NCI-H2029 (cell line): ENCODE results near the gene ETFRF1.
A peak's percentile ranks its signal among the peaks of the same experiment; 100 is the strongest.

ENCODE experiments used
- DNase-seq: peaks from one replicate; lab custom pipeline; 2025; lab: John Stamatoyannopoulos, UW

Gene ETFRF1

GRCh38 chr12:25236190-25236589 is 41.2 kb downstream of the ETFRF1 start:
- DNase-seq = no peak

GRCh38 chr12:25236626-25237025 is 41.6 kb downstream of the ETFRF1 start:
- DNase-seq = no peak

GRCh38 chr12:25241167-25242020 is 46.4 kb downstream of the ETFRF1 start:
- DNase-seq = peak; percentile 18

DNA sequence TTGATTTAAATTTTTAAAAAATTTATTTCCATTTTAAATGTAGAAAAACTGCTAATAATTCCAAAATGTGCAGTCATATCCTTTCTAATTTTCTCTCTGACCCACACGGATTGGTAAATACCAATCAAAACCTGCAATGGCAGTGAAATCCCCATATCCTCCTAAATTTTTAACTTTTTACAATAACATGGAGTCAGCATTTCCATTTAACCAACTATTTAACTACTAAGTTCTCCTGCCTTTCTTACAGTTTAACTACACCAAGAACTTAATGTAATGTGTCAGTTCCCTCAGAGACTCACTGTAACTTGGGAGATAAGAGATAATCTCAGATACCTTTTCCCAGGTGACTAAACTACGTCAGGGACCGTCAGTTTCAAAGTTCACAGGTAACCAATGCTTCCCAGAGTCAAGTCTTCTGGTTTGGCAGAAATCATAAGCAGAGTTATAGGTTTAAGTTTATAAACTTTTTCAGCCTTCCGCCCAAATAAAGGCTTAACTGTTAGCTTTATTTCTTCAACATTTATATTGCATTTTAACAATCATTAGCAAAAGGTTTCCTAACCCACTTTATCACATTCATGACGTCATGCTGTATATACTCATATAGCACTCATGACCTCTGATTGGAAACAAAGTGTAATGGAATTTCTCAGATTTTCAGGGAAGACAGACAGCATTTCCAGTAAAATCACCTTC is 48.1 kb downstream of the ETFRF1 start:
- no peak for DNase-seq

- no peak for DNase-seq
These were observed 48.6 kb downstream of the ETFRF1 start for GRCh38 chr12:25243680-25243990.

DNA sequence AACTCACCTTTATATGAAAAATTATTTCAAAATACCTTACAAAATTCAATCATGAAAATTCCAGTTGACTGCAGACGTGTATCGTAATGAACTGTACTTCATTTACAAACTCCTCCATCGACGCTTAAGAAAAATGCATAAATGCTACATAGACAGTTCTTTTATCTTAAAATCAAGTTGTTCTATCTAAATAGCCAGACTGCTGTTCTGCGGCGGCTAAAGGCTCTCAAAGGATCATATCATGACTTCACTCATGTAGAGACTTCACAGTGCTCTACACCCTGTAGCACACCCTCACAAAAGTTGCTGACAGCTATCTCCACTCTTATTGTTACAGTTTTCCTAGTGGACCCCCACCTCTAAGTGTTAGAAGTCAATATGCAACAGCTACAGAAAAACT is 50.5 kb downstream of the ETFRF1 start:
- no peak for DNase-seq

DNA sequence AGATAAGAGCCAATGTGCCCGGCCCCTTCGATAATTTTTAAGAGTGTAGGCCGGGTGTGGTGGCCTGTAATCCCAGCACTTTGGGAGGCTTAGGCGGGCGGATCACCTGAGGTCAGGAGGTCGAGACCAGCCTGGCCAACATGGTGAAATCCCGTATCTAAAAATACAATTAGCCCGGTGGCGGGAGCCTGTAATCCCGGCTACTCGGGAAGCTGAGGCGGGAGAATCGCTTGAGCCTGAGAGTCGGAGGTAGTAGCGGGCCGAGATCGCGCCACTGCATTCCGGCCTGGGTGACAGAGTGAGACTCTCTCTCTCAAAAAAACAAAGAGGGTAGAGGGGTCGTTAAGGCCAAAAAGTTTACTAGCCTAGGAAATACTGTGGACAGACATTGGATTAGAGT is 53.1 kb downstream of the ETFRF1 start:
- DNase-seq = no peak

GRCh38 chr12:25248732-25249131 is 53.7 kb downstream of the ETFRF1 start:
- no peak for DNase-seq

DNA sequence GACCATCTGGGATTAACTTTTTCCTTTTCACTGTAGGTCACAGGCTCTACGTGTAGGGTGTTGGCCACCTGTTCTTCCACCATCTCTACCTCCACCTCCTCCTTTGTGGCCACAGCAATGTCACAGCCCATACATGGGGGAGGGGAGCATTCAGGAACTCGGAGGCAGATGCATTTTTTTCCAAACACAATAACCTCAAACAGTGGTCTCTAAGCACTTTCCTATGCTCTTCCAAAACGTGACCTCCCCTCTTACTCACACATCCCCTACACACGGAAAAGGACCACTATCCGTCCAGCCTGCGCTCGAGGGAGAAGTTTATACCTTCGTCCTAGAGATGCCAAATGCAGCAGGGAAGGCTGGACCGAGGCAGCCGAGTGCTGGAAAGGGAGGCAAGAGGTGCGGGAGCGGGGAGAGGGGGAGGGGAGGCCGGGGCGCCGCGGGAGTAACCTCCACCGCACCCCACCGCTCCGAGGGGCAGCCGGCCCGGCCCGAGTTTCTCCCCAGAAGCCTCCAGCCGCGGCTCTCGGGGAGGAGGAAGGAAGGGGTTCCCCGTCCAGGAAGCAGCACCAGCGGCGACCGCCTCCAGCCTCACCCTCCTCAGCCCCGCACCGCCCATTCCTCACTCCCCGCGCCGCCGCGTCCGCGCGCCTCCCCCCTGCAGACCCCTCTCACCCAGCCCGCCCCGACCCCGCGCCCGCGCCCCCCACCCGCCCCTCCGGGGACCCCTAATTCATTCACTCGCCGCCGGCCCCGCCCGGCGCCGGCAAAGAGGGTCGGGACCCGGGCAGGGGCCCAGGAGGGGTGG is 55.1 kb downstream of the ETFRF1 start:
- DNase-seq = peak; percentile 6

- peak; percentile 95 for DNase-seq
These were observed 56.0 kb downstream of the ETFRF1 start, which contains the start of gene KRAS for GRCh38 chr12:25250744-25251730. Gene KRAS, minus strand, starts transcription at chr12:25250929.

GRCh38 chr12:25251769-25252168 is 56.7 kb downstream of the ETFRF1 start:
- DNase-seq = no peak

DNA sequence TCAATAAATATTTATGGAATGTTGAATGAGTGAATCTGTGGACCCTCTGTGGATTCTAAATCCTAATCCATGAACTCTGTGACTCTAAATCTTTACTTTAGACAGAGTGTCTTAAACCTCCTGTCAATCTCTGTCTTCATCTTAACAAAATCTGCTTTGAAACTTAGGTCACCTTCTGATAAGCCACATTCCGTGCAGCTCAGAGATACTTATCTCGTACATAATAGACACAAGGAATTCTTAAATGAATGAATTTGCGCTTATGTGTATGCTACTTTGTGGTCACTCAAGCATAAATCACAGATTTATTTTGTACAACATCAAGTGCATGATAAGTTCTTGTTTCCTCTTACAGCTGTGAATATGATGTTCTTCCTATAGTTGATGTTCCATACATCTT is 57.9 kb downstream of the ETFRF1 start:
- DNase-seq = no peak

DNA sequence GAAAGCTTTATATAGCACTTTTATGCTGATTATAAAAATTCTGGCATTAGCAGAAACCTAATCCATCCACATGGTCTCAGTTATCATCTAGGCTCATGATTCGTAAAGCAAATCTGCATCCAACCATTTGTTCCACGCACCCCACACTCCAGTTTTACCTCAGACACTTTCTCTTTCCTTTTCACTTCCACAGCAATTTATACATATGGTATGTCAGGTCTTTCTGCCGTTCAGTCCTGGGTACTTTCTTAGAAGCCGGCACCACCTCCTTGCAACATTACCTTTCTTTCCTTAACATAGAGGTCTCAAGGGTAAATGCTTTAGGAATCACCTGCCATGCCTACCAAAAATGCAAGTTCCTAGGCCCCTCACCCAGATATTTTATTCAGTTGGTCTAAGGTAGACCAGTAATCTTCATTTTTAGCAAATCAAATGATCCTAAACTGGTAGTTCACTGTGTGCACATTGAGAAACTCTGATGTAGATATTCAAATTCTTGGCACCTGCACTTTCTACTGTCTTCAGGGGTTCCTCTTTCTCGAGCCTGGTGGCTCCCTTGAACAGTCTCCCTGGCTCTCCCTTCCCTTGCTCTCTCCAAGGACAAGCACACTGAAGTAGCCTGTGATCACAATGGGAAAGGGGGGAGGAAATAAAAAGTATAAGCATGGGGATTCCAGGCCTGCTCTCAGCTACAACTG is 58.5 kb downstream of the ETFRF1 start:
- DNase-seq = no peak

- no peak for DNase-seq
These were observed 59.3 kb downstream of the ETFRF1 start for GRCh38 chr12:25254271-25254880.
